ENCODE measurements around the gene TMEM178B. TPM values are rescaled to one million over a fixed set of nuclear protein-coding genes. Genes with fewer than 3 reads are reported as not detected.
A peak's percentile ranks its signal among the peaks of the same experiment; 100 is the strongest.
"Not testable (repeated sequence)": the region's sequence is repeated elsewhere in the genome, so short reads cannot be mapped to it uniquely, and the experiment has no call there.

TMEM178B gene
- total RNA-seq, 1 donor from 2014 or later: 35.9 TPM

DNA sequence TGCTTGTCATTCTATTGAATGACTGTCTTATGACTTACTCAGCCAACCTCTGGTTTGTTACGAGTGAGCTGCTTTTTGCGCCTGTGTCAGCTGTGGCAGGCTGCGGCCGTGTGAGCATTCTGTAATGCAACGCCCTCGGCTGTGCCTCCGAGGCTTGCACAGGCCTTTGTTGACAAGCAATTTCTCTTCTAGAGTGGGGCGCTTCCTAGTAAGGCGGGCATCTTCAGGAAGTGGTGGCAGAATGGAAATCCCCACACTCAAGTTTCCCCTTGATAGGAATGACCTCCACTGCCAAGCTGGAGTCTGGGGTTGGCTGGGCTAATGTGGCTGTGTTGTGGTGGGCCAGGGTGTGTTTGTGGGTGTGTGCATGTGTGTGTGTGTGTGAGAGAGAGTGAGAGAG is 20.2 kb upstream of the TMEM178B start:
- H3K27me3 ChIP-seq (ENCODE audit: low read depth): no peaks in the 10 kb centered on the region
- H3K4me3 ChIP-seq: no peak overlapping the region
- H3K36me3 ChIP-seq: no peaks in the 10 kb centered on the region
- no peak for TF ChIP-seq CTCF (IDR thresholded peaks at IDR 0.05; ENCODE audit: borderline replicate concordance)
- intact Hi-C loops (cut with micrococcal nuclease): no loop called here
- H3K27ac ChIP-seq (replicated peaks): no peak overlapping the region
- no peak for DNase-seq
- H3K9me3 ChIP-seq (replicated peaks): peaks cover 14% of the 10 kb centered on the region
- no peaks in the 10 kb centered on the region for H3K4me1 ChIP-seq

- H3K27ac ChIP-seq (replicated peaks): no peak overlapping the region
- no peaks in the 10 kb centered on the region for H3K36me3 ChIP-seq
- no peak for TF ChIP-seq CTCF (IDR thresholded peaks at IDR 0.05; ENCODE audit: borderline replicate concordance)
These were observed 18.7 kb upstream of the TMEM178B start for GRCh38 chr7:141055146-141055545.

DNA sequence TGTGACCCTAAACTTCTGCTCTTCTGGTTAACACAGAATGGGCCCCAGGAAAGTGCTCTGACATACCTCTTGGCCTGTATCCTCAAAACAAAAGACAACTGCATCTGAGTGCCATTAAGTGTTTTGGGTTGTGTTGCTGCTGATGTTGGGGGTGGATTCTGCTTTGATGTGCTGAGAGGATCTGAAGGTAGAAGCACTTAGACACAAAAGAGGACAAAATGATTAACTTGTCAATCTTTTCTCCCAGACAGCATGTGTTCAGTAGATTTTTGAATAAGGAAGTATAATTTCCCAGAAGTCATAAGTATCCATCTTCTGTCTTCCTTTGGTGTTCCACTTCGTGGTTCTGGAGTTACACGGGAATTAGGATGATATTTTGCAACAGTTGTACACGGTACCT is 16.1 kb upstream of the TMEM178B start:
- no peaks in the 10 kb centered on the region for H3K4me1 ChIP-seq
- no peak overlapping the region for H3K4me3 ChIP-seq
- no peaks in the 10 kb centered on the region for H3K27me3 ChIP-seq (ENCODE audit: low read depth)
- DNase-seq: no peak
- no peaks in the 10 kb centered on the region for H3K36me3 ChIP-seq
- no peak overlapping the region for H3K27ac ChIP-seq (replicated peaks)
- intact Hi-C loops (cut with micrococcal nuclease): no loop called here
- H3K9me3 ChIP-seq (replicated peaks): peaks cover 14% of the 10 kb centered on the region
- TF ChIP-seq CTCF (IDR thresholded peaks at IDR 0.05; ENCODE audit: borderline replicate concordance): no peak

More at GRCh38 chr7:141055146-141055545, 18.7 kb upstream of the TMEM178B start:
- no peak for DNase-seq
- H3K4me1 ChIP-seq: no peaks in the 10 kb centered on the region
- H3K4me3 ChIP-seq: no peak overlapping the region
- peaks cover 14% of the 10 kb centered on the region for H3K9me3 ChIP-seq (replicated peaks)
- H3K27me3 ChIP-seq (ENCODE audit: low read depth): no peaks in the 10 kb centered on the region
- intact Hi-C loops (cut with micrococcal nuclease): no loop called here

GRCh38 chr7:141067856-141068255 is 6.0 kb upstream of the TMEM178B start:
- H3K9me3 ChIP-seq (replicated peaks); H3K4me3 ChIP-seq; H3K27ac ChIP-seq (replicated peaks); H3K36me3 ChIP-seq; intact Hi-C loops (cut with micrococcal nuclease); DNase-seq: not testable (repeated sequence)
- peaks cover 21% of the 10 kb centered on the region for H3K4me1 ChIP-seq
- H3K27me3 ChIP-seq (ENCODE audit: low read depth): peaks cover 49% of the 10 kb centered on the region

DNA sequence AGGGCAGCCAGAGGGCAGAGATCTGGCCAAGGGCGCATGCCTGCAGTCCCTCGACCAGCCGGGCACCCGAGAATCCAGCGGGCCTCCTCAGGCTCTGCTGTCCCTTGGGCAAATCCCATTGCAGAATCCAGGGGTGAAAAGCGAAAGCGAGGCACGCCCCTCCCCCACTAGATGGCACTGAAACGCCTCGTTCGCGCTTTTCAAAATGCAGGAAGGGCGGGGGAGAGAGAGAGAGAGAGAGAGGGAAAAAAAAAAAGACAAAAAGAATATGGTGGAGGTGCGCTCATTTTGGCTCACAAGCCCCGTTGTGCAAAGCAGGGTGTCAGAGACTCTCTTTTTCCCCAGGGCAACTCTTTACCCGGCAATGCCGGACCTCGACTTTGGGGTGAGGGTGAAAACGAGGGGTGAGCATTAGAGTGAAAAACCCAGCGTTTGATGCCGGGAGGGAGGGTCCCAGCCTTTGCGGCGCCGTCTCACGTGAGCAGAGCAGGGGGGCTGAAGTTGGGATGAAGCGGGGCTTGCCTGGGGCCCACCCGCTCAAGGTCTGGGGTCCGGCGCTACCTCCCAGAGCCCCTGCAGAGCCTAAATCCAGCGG is 2.5 kb upstream of the TMEM178B start:
- DNase-seq: peak; percentile 38
- intact Hi-C loops (cut with micrococcal nuclease): no loop called here
- H3K9me3 ChIP-seq (replicated peaks): no peaks in the 10 kb centered on the region
- H3K4me1 ChIP-seq: peaks cover 43% of the 10 kb centered on the region
- H3K27me3 ChIP-seq (ENCODE audit: low read depth): peaks cover 84% of the 10 kb centered on the region
- H3K36me3 ChIP-seq: no peaks in the 10 kb centered on the region
- TF ChIP-seq CTCF (IDR thresholded peaks at IDR 0.05; ENCODE audit: borderline replicate concordance): peak; percentile 24
- H3K27ac ChIP-seq (replicated peaks): no peak overlapping the region
- H3K4me3 ChIP-seq: peak overlapping the region; percentile 71

GRCh38 chr7:141071855-141072547 is 1.9 kb upstream of the TMEM178B start:
- Histone ChIP-seq H3K27ac (replicated peaks) (no peak overlapping the region), H3K9me3 (replicated peaks) (no peaks in the 10 kb centered on the region), H3K4me1 (peaks cover 43% of the 10 kb centered on the region), H3K27me3 (ENCODE audit: low read depth) (peaks cover 89% of the 10 kb centered on the region), H3K36me3 (no peaks in the 10 kb centered on the region), H3K4me3 (peak overlapping the region; percentile 71)
- no peak for DNase-seq
- intact Hi-C loops (cut with micrococcal nuclease): no loop called here
- TF ChIP-seq CTCF (IDR thresholded peaks at IDR 0.05; ENCODE audit: borderline replicate concordance): no peak

Measured in left ventricle myocardium inferior (tissue), 1 donor.